ENCODE results near the gene PRAC2. TPM values are rescaled to one million over a fixed set of nuclear protein-coding genes. Genes with fewer than 3 reads are reported as not detected.

Gene PRAC2
- total RNA-seq, 2 donors from 2014 or later = not detected

Small RNA genes lying within 50 kb of the gene (microRNA-seq; reads per million reads assigned to microRNA genes)
- 0 reads per million in 2 donors for gene MIR3185

Other genes with a start within 250 kb of the PRAC2 start
- gene HOXB1, start 192.2 kb upstream of the PRAC2 start, total RNA-seq = not detected
- gene HOXB2, start 178.1 kb upstream of the PRAC2 start, total RNA-seq = 1 to 10 TPM; 6.1 to 6.7 TPM
- 1 to 10 TPM in 1 of 2 donors, under 1 TPM in 1; 0.31 to 1.6 TPM for gene HOXB4, start 144.8 kb upstream of the PRAC2 start, total RNA-seq
- 1 to 10 TPM; 1.2 to 2.8 TPM for gene HOXB3, start 132.9 kb upstream of the PRAC2 start, total RNA-seq
- under 1 TPM in 1 of 2 donors, not detected in 1; 0.41 TPM for gene HOXB5, start 129.4 kb upstream of the PRAC2 start, total RNA-seq
- 1 to 10 TPM in 1 of 2 donors, under 1 TPM in 1; 0.63 to 2.2 TPM for gene HOXB6, start 118.2 kb upstream of the PRAC2 start, total RNA-seq
- 1 to 10 TPM in 1 of 2 donors, under 1 TPM in 1; 0.44 to 1.1 TPM for gene HOXB7, start 112.2 kb upstream of the PRAC2 start, total RNA-seq
- under 1 TPM in 1 of 2 donors, not detected in 1; 0.32 TPM for gene HOXB8, start 107.9 kb upstream of the PRAC2 start, total RNA-seq
- gene HOXB9, start 96.8 kb upstream of the PRAC2 start, total RNA-seq = not detected
- not detected for gene PRAC1, start 667 bp upstream of the PRAC2 start, total RNA-seq
- not detected for gene HOXB13, start 5.6 kb downstream of the PRAC2 start, total RNA-seq
- gene TTLL6, start 94.0 kb downstream of the PRAC2 start, total RNA-seq = under 1 TPM in 1 of 2 donors, not detected in 1; 0.16 TPM
- 100 to 1,000 TPM; 180 to 241 TPM for gene CALCOCO2, start 107.8 kb downstream of the PRAC2 start, total RNA-seq
- gene ATP5MC1, start 169.6 kb downstream of the PRAC2 start, total RNA-seq = 100 to 1,000 TPM; 356 to 396 TPM
- gene UBE2Z, start 185.2 kb downstream of the PRAC2 start, total RNA-seq = 10 to 100 TPM; 42.7 to 51.7 TPM
- 100 to 1,000 TPM in 1 of 2 donors, 10 to 100 TPM in 1; 94.7 to 109 TPM for gene SNF8, start 221.7 kb downstream of the PRAC2 start, total RNA-seq
- gene GIP, start 245.4 kb downstream of the PRAC2 start, total RNA-seq = not detected